GM12875 (cell line): ENCODE measurements around the gene PLCB1.

Source experiments
- H3K4me3 ChIP-seq: one replicate; pipeline ENCODE4 v1.5.1; 2011; ENCODE audit warnings: low read depth, low read length, control low read depth
- TF ChIP-seq, protein P1 (sequence below): IDR thresholded peaks from 2 replicates; pipeline ENCODE4 v1.5.1; 2011; ENCODE audit warnings: low read depth, mild to moderate bottlenecking, control low read depth, inconsistent platforms, low read length, moderate library complexity, borderline replicate concordance; ENCODE audit not compliant: insufficient read depth

The PLCB1 gene

DNA sequence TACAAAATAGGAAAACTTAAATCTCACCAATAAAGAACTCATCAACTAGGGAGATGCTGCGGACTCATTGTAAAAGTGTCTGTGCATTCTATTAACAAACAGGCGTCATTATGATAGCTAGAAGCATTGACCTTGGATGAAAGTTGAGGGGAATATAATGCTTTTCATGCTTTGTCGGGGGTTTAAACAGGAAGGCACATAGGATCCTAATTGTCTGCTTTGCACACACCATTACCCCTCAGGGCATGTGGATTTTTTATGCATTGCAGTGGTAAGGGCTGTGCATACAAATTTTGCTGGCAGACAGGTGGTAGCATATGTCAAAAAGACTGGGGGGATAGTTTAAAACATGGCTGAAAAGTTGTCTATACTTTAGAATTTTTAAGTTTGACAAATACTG is 488.9 kb downstream of the PLCB1 start:
- H3K4me3 ChIP-seq = no peak overlapping the region
- TF ChIP-seq, protein P1, sequence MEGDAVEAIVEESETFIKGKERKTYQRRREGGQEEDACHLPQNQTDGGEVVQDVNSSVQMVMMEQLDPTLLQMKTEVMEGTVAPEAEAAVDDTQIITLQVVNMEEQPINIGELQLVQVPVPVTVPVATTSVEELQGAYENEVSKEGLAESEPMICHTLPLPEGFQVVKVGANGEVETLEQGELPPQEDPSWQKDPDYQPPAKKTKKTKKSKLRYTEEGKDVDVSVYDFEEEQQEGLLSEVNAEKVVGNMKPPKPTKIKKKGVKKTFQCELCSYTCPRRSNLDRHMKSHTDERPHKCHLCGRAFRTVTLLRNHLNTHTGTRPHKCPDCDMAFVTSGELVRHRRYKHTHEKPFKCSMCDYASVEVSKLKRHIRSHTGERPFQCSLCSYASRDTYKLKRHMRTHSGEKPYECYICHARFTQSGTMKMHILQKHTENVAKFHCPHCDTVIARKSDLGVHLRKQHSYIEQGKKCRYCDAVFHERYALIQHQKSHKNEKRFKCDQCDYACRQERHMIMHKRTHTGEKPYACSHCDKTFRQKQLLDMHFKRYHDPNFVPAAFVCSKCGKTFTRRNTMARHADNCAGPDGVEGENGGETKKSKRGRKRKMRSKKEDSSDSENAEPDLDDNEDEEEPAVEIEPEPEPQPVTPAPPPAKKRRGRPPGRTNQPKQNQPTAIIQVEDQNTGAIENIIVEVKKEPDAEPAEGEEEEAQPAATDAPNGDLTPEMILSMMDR = no peak

DNA sequence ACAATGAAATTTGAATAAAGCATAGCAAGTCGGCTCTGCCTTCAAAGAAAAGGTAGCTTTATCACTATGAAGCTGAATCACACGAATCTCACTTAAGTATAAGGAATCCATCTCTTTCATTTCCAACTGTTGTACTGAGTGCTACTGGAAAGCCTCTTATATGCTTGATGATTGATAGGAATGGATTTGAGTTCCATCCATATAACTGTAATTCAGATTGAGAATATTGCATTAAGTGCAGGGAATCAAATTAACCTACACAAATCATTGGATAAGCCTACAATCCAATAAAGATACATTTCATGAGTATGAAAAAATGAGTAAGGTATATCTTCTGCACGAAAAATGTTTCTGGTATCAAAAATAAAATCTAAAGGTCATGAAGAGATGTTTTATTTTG is 492.0 kb downstream of the PLCB1 start:
- H3K4me3 ChIP-seq = no peak overlapping the region
- TF ChIP-seq, protein P1 = no peak

DNA sequence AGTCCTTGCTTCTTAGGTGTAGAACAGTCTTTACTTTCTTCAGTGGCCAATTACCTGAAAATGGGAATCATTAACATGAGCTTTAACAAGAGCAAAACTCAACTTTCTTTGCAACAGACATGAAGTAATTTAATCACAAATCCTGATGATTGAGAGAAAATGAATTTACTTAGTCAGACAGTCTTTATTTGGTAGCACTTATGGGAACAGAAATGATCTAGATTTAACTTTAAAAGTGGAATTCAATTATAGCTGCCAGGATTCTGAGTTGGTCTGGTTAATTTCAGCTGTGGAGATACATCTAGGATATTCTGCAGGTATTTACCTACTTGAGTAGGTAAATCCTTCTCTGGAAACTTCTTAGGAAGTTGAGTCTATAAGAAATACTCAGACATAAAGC is 492.6 kb downstream of the PLCB1 start:
- TF ChIP-seq, protein P1 = no peak
- no peak overlapping the region for H3K4me3 ChIP-seq

DNA sequence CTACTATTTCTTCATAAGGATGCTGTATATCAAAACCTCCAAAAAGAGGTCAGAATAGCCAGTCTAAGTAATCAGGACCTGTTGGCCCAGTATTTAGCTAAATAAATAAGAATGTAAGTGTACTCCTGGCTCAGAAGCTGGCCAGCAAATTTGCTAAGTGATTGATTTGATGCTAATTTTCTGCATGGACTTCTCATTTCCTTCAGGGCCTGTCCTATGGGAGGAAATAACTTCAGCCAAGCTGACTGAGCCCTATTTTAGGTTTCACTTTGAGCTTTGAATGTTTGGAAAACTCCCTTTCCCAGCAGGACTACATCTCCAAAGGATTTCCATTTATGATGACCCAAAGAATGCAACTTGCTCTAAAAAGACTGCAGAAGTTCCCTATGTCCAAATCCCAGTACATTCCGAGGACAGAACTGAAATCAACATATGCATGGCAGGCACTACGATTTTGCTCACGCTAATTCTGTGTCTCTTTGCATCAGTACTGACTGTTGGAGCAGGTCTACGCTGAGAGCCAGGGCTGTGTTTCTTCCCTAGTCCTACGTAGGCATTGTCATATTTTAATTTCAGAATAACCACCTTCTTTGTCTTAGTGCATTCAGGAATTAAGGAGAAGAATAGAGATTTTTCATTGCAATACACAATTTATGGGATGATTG is 495.4 kb downstream of the PLCB1 start:
- no peak overlapping the region for H3K4me3 ChIP-seq
- TF ChIP-seq, protein P1 = no peak

DNA sequence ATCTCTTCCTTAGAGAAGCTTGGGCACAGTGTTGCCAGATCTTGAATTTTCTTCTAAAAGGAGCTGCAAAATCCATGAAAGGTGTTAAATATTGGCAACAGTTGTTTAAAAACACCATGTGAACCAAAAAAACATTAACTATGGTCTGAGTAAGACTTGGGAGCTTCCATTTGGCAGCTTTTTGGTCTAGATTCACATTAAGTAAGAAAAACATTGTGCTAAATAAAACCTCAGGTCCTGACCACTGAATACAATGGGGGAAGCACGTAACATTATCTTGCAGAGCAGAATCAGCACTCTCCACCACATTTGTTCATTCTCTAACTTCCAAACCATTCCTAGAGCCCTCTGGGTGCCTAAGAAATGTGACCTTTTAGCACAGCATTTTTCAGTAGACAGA is 499.2 kb downstream of the PLCB1 start:
- H3K4me3 ChIP-seq = no peak overlapping the region

DNA sequence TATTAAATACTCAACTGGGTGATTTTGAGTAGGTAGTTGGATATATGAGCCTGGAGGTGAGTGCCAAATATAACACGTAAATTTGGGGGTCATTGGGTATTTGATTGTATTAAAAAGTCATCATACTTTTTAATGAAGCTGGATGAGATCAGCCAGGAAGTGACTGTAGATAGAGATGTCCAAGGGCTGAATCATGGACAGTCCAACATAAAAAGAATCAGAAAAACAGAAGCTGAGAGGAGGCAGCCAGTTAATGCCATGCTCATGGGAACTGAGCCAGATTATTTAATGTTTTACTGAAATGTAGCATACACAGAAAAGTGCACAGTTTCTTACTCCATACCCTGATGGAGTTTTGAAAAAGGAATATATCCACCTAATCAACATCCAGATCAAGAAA is 501.3 kb downstream of the PLCB1 start:
- no peak overlapping the region for H3K4me3 ChIP-seq
- TF ChIP-seq, protein P1 = no peak

More for the DNA sequence above, 499.2 kb downstream of the PLCB1 start:
- TF ChIP-seq, protein P1 = no peak

DNA sequence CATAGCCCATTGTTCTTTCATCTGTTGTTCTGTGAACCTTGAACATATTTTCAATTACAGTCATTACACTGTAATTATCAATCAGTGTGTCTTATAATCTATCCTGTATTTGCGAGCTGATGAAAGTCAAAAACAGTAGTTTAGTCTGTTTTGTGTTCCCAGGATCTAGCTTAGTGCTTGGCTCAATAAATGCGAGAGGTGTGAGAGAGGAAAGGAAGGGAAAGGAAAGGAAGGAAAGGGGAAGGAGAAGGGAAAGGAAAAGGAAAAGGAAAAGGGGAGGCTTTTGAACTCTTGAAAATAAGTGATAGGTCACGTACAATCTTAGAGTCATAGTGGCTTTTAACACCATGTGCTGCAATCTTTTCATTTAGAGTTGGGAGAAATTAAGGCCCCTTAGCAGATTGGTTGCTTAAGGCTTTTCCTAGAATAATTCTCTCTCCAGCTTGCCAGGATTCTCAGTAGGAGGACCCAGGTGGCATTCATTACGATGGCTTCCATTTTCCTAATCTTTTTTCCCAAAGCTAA is 503.0 kb downstream of the PLCB1 start:
- TF ChIP-seq, protein P1 = no peak
- H3K4me3 ChIP-seq = no peak overlapping the region
